B cell (primary cell): Measurements from ENCODE around the gene ATP12A. TPM values are rescaled to one million over a fixed set of nuclear protein-coding genes. Genes with fewer than 3 reads are reported as not detected.

ENCODE experiments used
- ATAC-seq: fragments of 200-7000 bp; cut with Tn5 transposase; one replicate; pipeline ENCODE4 v1.10.0; 2021; ENCODE audit warnings: low read depth, mild to moderate bottlenecking, moderate number of reproducible peaks, moderate library complexity
- CTCF ChIA-PET: fragments of 350-600 bp; sonication (Branson Sonifier 250); formaldehyde crosslinking; loops from one replicate; lab custom pipeline; 2021; ENCODE audit warnings: antibody characterized with exemption, inconsistent platforms; lab: Charles Lee
- POLR2A ChIA-PET: fragments of 350-600 bp; sonication (Branson Sonifier 250); formaldehyde crosslinking; loops from one replicate; lab custom pipeline; 2021; ENCODE audit warnings: antibody characterized with exemption; lab: Charles Lee
- DNase-seq: peaks from one replicate; pipeline ENCODE4 v3.0.0; 2013
- H2AFZ ChIP-seq: 2 replicates; pipeline ENCODE4 v1.6.1; 2012; ENCODE audit warnings: mild to moderate bottlenecking, low read depth, low read length; ENCODE audit not compliant: insufficient read depth, poor library complexity, severe bottlenecking
- H3K27ac ChIP-seq, 2 donors: 1 replicate in 1 of 2; 2 replicates in 1 of 2; pipeline ENCODE4 v1.5.1; 2012 to 2013; ENCODE audit warnings: low read length in 2 of 2, mild to moderate bottlenecking in 2 of 2, moderate library complexity in 1 of 2
- H3K27me3 ChIP-seq, 4 experiments: fragments of 200-600 bp in 1 of 4; sonication (generic) in 1 of 4; replicated peaks in 1 of 4; 1 replicate in 2 of 4; 2 replicates in 2 of 4; pipeline versions ENCODE4 v1.6.1 to v1.7.0; 2013 to 2016; ENCODE audit warnings: low read length in 3 of 4, mild to moderate bottlenecking in 2 of 4, mixed read lengths in 1 of 4, moderate library complexity in 1 of 4; ENCODE audit not compliant: insufficient read depth in 4 of 4, control insufficient read depth in 3 of 4; ENCODE audit errors: control extremely low read depth in 1 of 4
- H3K36me3 ChIP-seq, 2 experiments: replicated peaks in 1 of 2; 1 replicate in 1 of 2; 2 replicates in 1 of 2; pipeline versions ENCODE4 v1.6.1 to v1.7.1; 2013; ENCODE audit warnings: low read length in 1 of 2; ENCODE audit not compliant: insufficient read depth in 2 of 2, control insufficient read depth in 1 of 2; ENCODE audit errors: control extremely low read depth in 1 of 2, extremely low read depth in 1 of 2
- H3K4me1 ChIP-seq, 2 donors: fragments of 200-600 bp in 1 of 2; sonication (generic) in 1 of 2; 1 replicate in 1 of 2; 2 replicates in 1 of 2; pipeline versions ENCODE4 v1.5.1 to v1.6.1; 2013 to 2017; ENCODE audit warnings: low read length in 2 of 2; ENCODE audit not compliant: control insufficient read depth in 2 of 2, insufficient read depth in 2 of 2
- H3K4me2 ChIP-seq: replicated peaks from 2 replicates; pipeline ENCODE3; 2012; ENCODE audit warnings: mild to moderate bottlenecking, low read depth, low read length; ENCODE audit not compliant: poor library complexity, severe bottlenecking
- H3K4me3 ChIP-seq, 5 experiments: fragments of 200-600 bp in 1 of 5; sonication (generic) in 1 of 5; 1 replicate in 3 of 5; 2 replicates in 2 of 5; pipeline versions ENCODE4 v1.5.1 to v1.7.0; 2011 to 2016; ENCODE audit warnings: low read length in 4 of 5, mild to moderate bottlenecking in 4 of 5, low read depth in 2 of 5, control low read depth in 1 of 5, moderate library complexity in 1 of 5; ENCODE audit not compliant: insufficient read depth in 1 of 5; ENCODE audit errors: control extremely low read depth in 1 of 5, extremely low read depth in 1 of 5
- H3K79me2 ChIP-seq: fragments of 200-600 bp; sonication (generic); one replicate; pipeline ENCODE4 v1.6.0; 2016; ENCODE audit warnings: low read length; ENCODE audit not compliant: control insufficient read depth, insufficient read depth
- H3K9ac ChIP-seq: fragments of 200-600 bp; sonication (generic); 2 replicates; pipeline ENCODE4 v1.6.1; 2017; ENCODE audit warnings: mild to moderate bottlenecking, low read length, moderate library complexity
- H3K9me3 ChIP-seq, 3 donors: one replicate each; pipeline versions ENCODE4 v1.6.1 to v1.7.1; 2013; ENCODE audit warnings: low read length in 2 of 3; ENCODE audit not compliant: control insufficient read depth in 2 of 3, insufficient read depth in 1 of 3; ENCODE audit errors: control extremely low read depth in 1 of 3
- H4K20me1 ChIP-seq: 2 replicates; pipeline ENCODE4 v1.6.0; 2012; ENCODE audit warnings: mild to moderate bottlenecking, low read length; ENCODE audit not compliant: insufficient read depth, control insufficient read depth, poor library complexity, severe bottlenecking
- H3K27ac Mint-ChIP-seq: one replicate; pipeline ENCODE4 v1.8.0; 2021; ENCODE audit warnings: mixed read lengths
- H3K27me3 Mint-ChIP-seq: one replicate; pipeline ENCODE4 v1.8.0; 2021; ENCODE audit warnings: mixed read lengths
- H3K4me1 Mint-ChIP-seq: one replicate; pipeline ENCODE4 v1.8.0; 2021; ENCODE audit warnings: mixed read lengths
- H3K4me3 Mint-ChIP-seq: one replicate; pipeline ENCODE4 v1.8.0; 2021; ENCODE audit warnings: mixed read lengths
- H3K9me3 Mint-ChIP-seq: one replicate; pipeline ENCODE4 v1.8.0; 2022; ENCODE audit warnings: mixed read lengths; ENCODE audit not compliant: insufficient read depth
- CTCF ChIP-seq: fragments of 200-600 bp; IDR thresholded peaks from one replicate; pipeline ENCODE4 v1.8.0; 2022; ENCODE audit warnings: antibody characterized with exemption, mild to moderate bottlenecking
- EZH2 ChIP-seq: IDR thresholded peaks from 2 replicates; pipeline ENCODE4 v1.6.1; 2012; ENCODE audit warnings: borderline replicate concordance, low read depth, mild to moderate bottlenecking, moderate library complexity, low read length; ENCODE audit not compliant: insufficient read depth, poor library complexity, severe bottlenecking
- WGBS: methylation state at CpG from one replicate; pipeline ENCODE4 v1.1.5; 2013; ENCODE audit warnings: missing lambda C conversion rate; ENCODE audit not compliant: insufficient coverage; 5-methylcytosine and 5-hydroxymethylcytosine counted together
- intact Hi-C: fragments of 100-400 bp; cut with micrococcal nuclease; formaldehyde crosslinking; loops from one replicate; pipeline ENCODE4 v1.10.0; 2022
- polyA plus RNA-seq: library from polyadenylated mRNA; depleted of rRNA; stranded (reverse); fragments of >200 nt; gene quantifications from 2 replicates; pipeline ENCODE4 v1.2.3, GENCODE V29; 2012
- total RNA-seq, 2 donors: library from RNA; stranded (reverse); fragments of 120-200 nt in 1 of 2; gene quantifications; 1 replicate in 1 of 2; 2 replicates in 1 of 2; pipeline versions ENCODE4 v1.2.3 to v1.2.4, GENCODE V29; 2013 to 2022

ATP12A gene
- total and polyA plus RNA-seq, 2 donors (not counting 1 experiment from before 2014, with no cell fraction given) = not detected

- H3K27me3 Mint-ChIP-seq = peaks cover 19% of the 10 kb centered on the region
- Histone ChIP-seq H3K4me2 (no peak overlapping the region), H4K20me1 (no peaks in the 10 kb centered on the region), H2AFZ (no peak overlapping the region), H3K9ac (no peak overlapping the region), H3K36me3 (no peaks in the 10 kb centered on the region), H3K9me3 (no peaks in the 10 kb centered on the region), H3K4me1 (no peaks in the 10 kb centered on the region), H3K4me3 (no peak overlapping the region), H3K79me2 (no peaks in the 10 kb centered on the region), H3K27ac (no peak overlapping the region), H3K27me3 (peaks cover 0 to 6% (median 0%) of the 10 kb centered on the region in 4 experiments)
- DNase-seq (no peak), ATAC-seq (no peak)
- WGBS = 86% methylated on average over 8 of the region's 14 CpGs
- no peak for TF ChIP-seq CTCF
- TF ChIP-seq EZH2 = no peak
- ChIA-PET POLR2A (no interaction called here), CTCF (no interaction called here)
- H3K4me1 Mint-ChIP-seq = no peaks in the 10 kb centered on the region
- no peak overlapping the region for H3K27ac Mint-ChIP-seq
- intact Hi-C loops = no loop called here
- no peaks in the 10 kb centered on the region for H3K9me3 Mint-ChIP-seq
- H3K4me3 Mint-ChIP-seq = no peak overlapping the region
Observed at GRCh38 chr13:24648983-24649687, 31.1 kb upstream of the ATP12A start.

- Mint-ChIP-seq H3K9me3 (no peaks in the 10 kb centered on the region), H3K27ac (no peak overlapping the region), H3K4me3 (no peak overlapping the region), H3K4me1 (no peaks in the 10 kb centered on the region), H3K27me3 (peaks cover 19% of the 10 kb centered on the region)
- Histone ChIP-seq H3K4me1 (no peaks in the 10 kb centered on the region), H3K79me2 (no peaks in the 10 kb centered on the region), H3K4me3 (no peak overlapping the region), H3K4me2 (no peak overlapping the region), H3K9me3 (no peaks in the 10 kb centered on the region), H3K9ac (no peak overlapping the region), H3K27me3 (peaks cover 0 to 6% (median 0%) of the 10 kb centered on the region in 4 experiments), H3K36me3 (no peaks in the 10 kb centered on the region), H3K27ac (no peak overlapping the region), H4K20me1 (no peaks in the 10 kb centered on the region), H2AFZ (no peak overlapping the region)
- DNase-seq = no peak
- ATAC-seq = no peak
- CTCF ChIA-PET = no interaction called here
- intact Hi-C loops = no loop called here
- POLR2A ChIA-PET = no interaction called here
- TF ChIP-seq CTCF (no peak), EZH2 (no peak)
- no CpG with 5 or more reads among the region's 2 CpGs for WGBS
Observed at GRCh38 chr13:24649688-24650043, 30.5 kb upstream of the ATP12A start.
